Tibial artery (tissue), 4 donors: ENCODE measurements around the gene NOSIP.

ENCODE experiments used
- DNase-seq, 2 donors: peaks; one replicate each; pipeline ENCODE4 v3.0.0-alpha.2; 2019
- H3K27ac ChIP-seq, 2 donors: fragments of 200-600 bp; sonication (generic) in 1 of 2; 1 replicate in 1 of 2; 2 replicates in 1 of 2; pipeline ENCODE4 v1.5.1; 2018 to 2019; ENCODE audit warnings: mild to moderate bottlenecking in 1 of 2
- H3K27me3 ChIP-seq, 2 donors: fragments of 200-600 bp; sonication (generic) in 1 of 2; one replicate each; pipeline versions ENCODE4 v1.5.1 to v1.6.0; 2016 to 2019
- H3K36me3 ChIP-seq, 3 donors: fragments of 200-600 bp; sonication (generic) in 2 of 3; one replicate each; pipeline ENCODE4 v1.5.1; 2016 to 2019; ENCODE audit warnings: mild to moderate bottlenecking in 2 of 3
- H3K4me1 ChIP-seq, 4 donors: fragments of 200-600 bp; sonication (generic) in 2 of 4; 1 replicate in 3 of 4; 2 replicates in 1 of 4; pipeline ENCODE4 v1.5.1; 2016 to 2019
- H3K4me3 ChIP-seq, 2 donors: fragments of 200-600 bp; sonication (generic) in 1 of 2; 1 replicate in 1 of 2; 2 replicates in 1 of 2; pipeline ENCODE4 v1.5.1; 2018 to 2019; ENCODE audit warnings: mild to moderate bottlenecking in 2 of 2
- H3K9me3 ChIP-seq, 3 donors: fragments of 200-600 bp; sonication (generic) in 1 of 3; one replicate each; pipeline ENCODE4 v1.5.1; 2016 to 2019
- CTCF ChIP-seq, 2 experiments: fragments of 200-600 bp in 1 of 2; fragments of 450-650 bp in 1 of 2; IDR thresholded peaks; one replicate each; pipeline ENCODE4 v1.5.1; 2017 to 2019; ENCODE audit warnings: antibody characterized with exemption in 2 of 2, mild to moderate bottlenecking in 1 of 2, moderate library complexity in 1 of 2
- intact Hi-C: fragments of 100-400 bp; cut with DNase I; formaldehyde crosslinking; loops from one replicate; pipeline ENCODE4 v1.15.0; 2023; ENCODE audit warnings: low total_unique reads

NOSIP gene

GRCh38 chr19:49616945-49617344 is 36.6 kb upstream of the NOSIP start:
- Histone ChIP-seq H3K36me3 (peaks cover 40 to 94% (median 67%) of the 10 kb centered on the region in 3 donors), H3K27me3 (no peaks in the 10 kb centered on the region), H3K4me1 (peaks cover 0 to 7% (median 0%) of the 10 kb centered on the region in 4 donors), H3K4me3 (no peak overlapping the region), H3K9me3 (no peaks in the 10 kb centered on the region), H3K27ac (no peak overlapping the region)
- intact Hi-C loops: no loop called here
- DNase-seq: no peak
- TF ChIP-seq CTCF (IDR thresholded peaks at IDR 0.05): no peak

GRCh38 chr19:49616532-49616931 is 36.2 kb upstream of the NOSIP start:
- Histone ChIP-seq H3K9me3 (no peaks in the 10 kb centered on the region), H3K4me3 (no peak overlapping the region), H3K27me3 (no peaks in the 10 kb centered on the region), H3K27ac (no peak overlapping the region), H3K4me1 (peaks cover 0 to 7% (median 0%) of the 10 kb centered on the region in 4 donors), H3K36me3 (peaks cover 35 to 90% (median 64%) of the 10 kb centered on the region in 3 donors)
- no peak for DNase-seq
- intact Hi-C loops: no loop called here
- TF ChIP-seq CTCF (IDR thresholded peaks at IDR 0.05): no peak

GRCh38 chr19:49615861-49616260 is 35.5 kb upstream of the NOSIP start:
- TF ChIP-seq CTCF (IDR thresholded peaks at IDR 0.05): no peak
- H3K4me3 ChIP-seq: no peak overlapping the region
- H3K9me3 ChIP-seq: no peaks in the 10 kb centered on the region
- peaks cover 32 to 89% (median 60%) of the 10 kb centered on the region in 3 donors for H3K36me3 ChIP-seq
- peaks cover 0 to 7% (median 0%) of the 10 kb centered on the region in 4 donors for H3K4me1 ChIP-seq
- H3K27ac ChIP-seq: no peak overlapping the region
- no peak for DNase-seq
- no peaks in the 10 kb centered on the region for H3K27me3 ChIP-seq
- intact Hi-C loops: no loop called here

- no peaks in the 10 kb centered on the region for H3K9me3 ChIP-seq
- H3K4me1 ChIP-seq: peaks cover 0 to 7% (median 0%) of the 10 kb centered on the region in 4 donors
- intact Hi-C loops: no loop called here
- H3K27ac ChIP-seq: no peak overlapping the region
- peaks cover 23 to 91% (median 59%) of the 10 kb centered on the region in 3 donors for H3K36me3 ChIP-seq
- no peak for DNase-seq
- TF ChIP-seq CTCF (IDR thresholded peaks at IDR 0.05): no peak
- no peaks in the 10 kb centered on the region for H3K27me3 ChIP-seq
- no peak overlapping the region for H3K4me3 ChIP-seq
Measured at GRCh38 chr19:49614096-49614833, 33.9 kb upstream of the NOSIP start.

- no peak for TF ChIP-seq CTCF (IDR thresholded peaks at IDR 0.05)
- H3K9me3 ChIP-seq: no peaks in the 10 kb centered on the region
- peaks cover 0 to 7% (median 0%) of the 10 kb centered on the region in 4 donors for H3K4me1 ChIP-seq
- H3K27me3 ChIP-seq: no peaks in the 10 kb centered on the region
- no peak overlapping the region for H3K27ac ChIP-seq
- intact Hi-C loops: no loop called here
- no peak overlapping the region for H3K4me3 ChIP-seq
- DNase-seq: no peak
- peaks cover 26 to 91% (median 59%) of the 10 kb centered on the region in 3 donors for H3K36me3 ChIP-seq
Measured at GRCh38 chr19:49613374-49613773, 33.0 kb upstream of the NOSIP start.
